ENCODE data around the gene AEBP1. TPM values are rescaled to one million over a fixed set of nuclear protein-coding genes. Genes with fewer than 3 reads are reported as not detected.

AEBP1 gene
- total and polyA plus RNA-seq, 7 donors: 2.8 to 22.0 (median 7.8) TPM

DNA sequence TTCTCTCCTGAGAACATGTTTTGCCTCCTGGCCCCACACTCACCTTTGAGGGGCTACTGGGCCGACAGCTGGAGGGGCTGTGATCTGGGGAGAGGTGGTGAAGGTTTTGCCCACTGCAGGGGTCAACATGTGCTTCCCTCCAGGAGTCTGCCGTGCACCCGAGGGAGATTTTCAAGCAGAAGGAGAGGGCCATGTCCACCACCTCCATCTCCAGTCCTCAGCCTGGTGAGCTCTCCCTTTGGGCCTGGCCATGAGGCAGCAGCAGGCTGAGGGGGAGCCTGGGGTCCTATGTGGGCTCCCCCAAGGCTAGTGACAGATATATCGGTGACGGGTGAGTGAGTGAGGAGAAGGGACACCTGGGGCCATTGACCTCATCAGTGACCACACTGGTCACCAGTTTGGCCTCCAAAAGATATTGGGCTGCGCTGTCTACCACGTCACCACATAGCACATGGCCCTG lies 45.4 kb upstream of the AEBP1 start:
- TF ChIP-seq, protein P1, sequence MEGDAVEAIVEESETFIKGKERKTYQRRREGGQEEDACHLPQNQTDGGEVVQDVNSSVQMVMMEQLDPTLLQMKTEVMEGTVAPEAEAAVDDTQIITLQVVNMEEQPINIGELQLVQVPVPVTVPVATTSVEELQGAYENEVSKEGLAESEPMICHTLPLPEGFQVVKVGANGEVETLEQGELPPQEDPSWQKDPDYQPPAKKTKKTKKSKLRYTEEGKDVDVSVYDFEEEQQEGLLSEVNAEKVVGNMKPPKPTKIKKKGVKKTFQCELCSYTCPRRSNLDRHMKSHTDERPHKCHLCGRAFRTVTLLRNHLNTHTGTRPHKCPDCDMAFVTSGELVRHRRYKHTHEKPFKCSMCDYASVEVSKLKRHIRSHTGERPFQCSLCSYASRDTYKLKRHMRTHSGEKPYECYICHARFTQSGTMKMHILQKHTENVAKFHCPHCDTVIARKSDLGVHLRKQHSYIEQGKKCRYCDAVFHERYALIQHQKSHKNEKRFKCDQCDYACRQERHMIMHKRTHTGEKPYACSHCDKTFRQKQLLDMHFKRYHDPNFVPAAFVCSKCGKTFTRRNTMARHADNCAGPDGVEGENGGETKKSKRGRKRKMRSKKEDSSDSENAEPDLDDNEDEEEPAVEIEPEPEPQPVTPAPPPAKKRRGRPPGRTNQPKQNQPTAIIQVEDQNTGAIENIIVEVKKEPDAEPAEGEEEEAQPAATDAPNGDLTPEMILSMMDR (IDR thresholded peaks at IDR 0.05): no peak
- no peaks in the 10 kb centered on the region for H3K27me3 ChIP-seq (ENCODE audit: insufficient read depth in 3 of 3, low read length in 2 of 3)
- H3K4me1 ChIP-seq: peaks cover 31% of the 10 kb centered on the region
- 75 to 91% (median 77%) methylated on average over 7 of the region's 7 CpGs for WGBS, 3 donors
- no peak overlapping the region for H3K4me3 ChIP-seq
- intact Hi-C loops (cut with DNase I): no loop called here
- H3K36me3 ChIP-seq (ENCODE audit: insufficient read depth in 1 of 2, low read depth in 1 of 2): peaks cover 2 to 80% of the 10 kb centered on the region in 2 donors
- H3K9me3 ChIP-seq: no peaks in the 10 kb centered on the region
- ATAC-seq (no peak), DNase-seq (peak; percentile 1 to 12)
- H3K27ac ChIP-seq: no peak overlapping the region

DNA sequence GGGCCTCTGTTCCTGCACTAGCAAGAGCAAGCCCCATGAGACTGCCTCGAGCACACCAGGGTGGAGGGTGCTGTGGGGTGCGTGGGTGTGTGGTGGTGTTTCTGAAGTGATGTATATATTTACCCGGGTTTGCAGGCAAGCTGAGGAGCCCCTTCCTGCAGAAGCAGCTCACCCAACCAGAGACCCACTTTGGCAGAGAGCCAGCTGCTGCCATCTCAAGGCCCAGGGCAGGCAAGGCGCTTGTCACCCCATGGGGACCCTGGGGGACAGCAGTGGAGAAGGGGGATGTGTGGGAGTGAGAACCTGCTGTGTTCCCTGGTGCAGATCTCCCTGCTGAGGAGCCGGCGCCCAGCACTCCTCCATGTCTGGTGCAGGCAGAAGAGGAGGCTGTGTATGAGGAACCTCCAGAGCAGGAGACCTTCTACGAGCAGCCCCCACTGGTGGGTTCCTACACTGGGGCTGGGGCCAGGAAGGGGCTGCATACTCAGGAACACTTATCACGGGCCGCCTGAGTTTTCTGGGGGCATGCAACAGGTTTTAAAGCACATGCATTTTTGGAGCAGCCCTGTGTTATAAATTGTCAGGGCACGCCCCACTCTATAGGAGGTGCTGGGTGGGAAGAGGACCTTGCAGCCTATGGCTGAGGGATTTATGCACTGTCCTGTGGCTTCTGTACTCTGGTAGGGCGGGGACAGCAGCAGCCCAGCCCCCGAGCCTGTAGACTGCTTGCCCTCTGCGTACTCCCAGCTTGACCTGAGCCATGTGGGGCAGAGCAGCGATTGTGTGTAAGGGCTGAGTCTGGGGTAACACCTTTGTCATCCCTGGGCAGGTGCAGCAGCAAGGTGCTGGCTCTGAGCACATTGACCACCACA lies 44.7 kb upstream of the AEBP1 start:
- peaks cover 2 to 73% of the 10 kb centered on the region in 2 donors for H3K36me3 ChIP-seq (ENCODE audit: insufficient read depth in 1 of 2, low read depth in 1 of 2)
- H3K4me3 ChIP-seq: no peak overlapping the region
- 70 to 89% (median 78%) methylated on average over 14 of the region's 14 CpGs for WGBS, 3 donors

DNA sequence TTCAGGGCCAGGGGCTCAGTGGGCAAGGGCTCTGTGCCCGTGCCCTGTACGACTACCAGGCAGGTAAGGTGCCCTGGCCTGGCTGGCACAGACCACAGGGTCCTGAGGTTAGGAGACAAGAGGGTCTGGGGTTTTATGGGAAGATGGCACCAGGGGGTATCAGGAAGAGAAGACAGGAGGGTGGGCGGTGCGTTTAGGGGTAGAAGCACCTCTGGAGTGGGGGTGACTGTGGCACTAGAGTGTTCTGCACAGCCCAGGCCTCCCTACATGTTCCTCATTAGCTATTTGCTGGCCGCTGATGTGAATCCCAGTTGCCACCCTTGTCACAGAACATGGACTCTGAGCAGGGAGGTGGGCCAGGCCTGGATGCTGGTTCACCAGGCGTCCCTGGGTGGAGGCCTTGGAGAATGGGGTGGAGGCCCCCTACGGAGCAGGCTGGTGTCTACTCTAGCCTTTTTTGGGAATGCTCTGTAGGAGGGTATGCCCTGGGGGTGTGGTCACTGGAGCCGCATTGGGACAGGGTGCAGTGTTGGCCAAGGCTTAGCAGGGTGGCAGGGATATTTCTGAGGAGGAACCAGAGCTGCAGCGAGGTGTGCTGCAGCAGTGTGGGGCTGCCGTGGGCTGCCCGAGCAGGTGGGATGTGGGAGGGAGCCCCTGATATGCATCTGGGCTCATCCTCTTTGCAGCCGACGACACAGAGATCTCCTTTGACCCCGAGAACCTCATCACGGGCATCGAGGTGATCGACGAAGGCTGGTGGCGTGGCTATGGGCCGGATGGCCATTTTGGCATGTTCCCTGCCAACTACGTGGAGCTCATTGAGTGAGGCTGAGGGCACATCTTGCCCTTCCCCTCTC lies 43.8 kb upstream of the AEBP1 start:
- TF ChIP-seq, protein P1 (IDR thresholded peaks at IDR 0.05): no peak
- H3K4me3 ChIP-seq: no peak overlapping the region
- DNase-seq (peak; percentile 5 to 36), ATAC-seq (no peak)
- H3K9me3 ChIP-seq: no peaks in the 10 kb centered on the region
- peaks cover 39% of the 10 kb centered on the region for H3K4me1 ChIP-seq
- 44 to 80% (median 52%) methylated on average over 21 of the region's 21 CpGs for WGBS, 3 donors
- H3K36me3 ChIP-seq (ENCODE audit: insufficient read depth in 1 of 2, low read depth in 1 of 2): peaks cover 2 to 65% of the 10 kb centered on the region in 2 donors
- no peaks in the 10 kb centered on the region for H3K27me3 ChIP-seq (ENCODE audit: insufficient read depth in 3 of 3, low read length in 2 of 3)
- intact Hi-C loops (cut with DNase I): no loop called here
- H3K27ac ChIP-seq: no peak overlapping the region

More for the DNA sequence above, 44.7 kb upstream of the AEBP1 start:
- Histone ChIP-seq H3K9me3 (no peaks in the 10 kb centered on the region), H3K4me1 (peaks cover 35% of the 10 kb centered on the region), H3K27ac (no peak overlapping the region), H3K27me3 (ENCODE audit: insufficient read depth in 3 of 3, low read length in 2 of 3) (no peaks in the 10 kb centered on the region)
- TF ChIP-seq, protein P1 (IDR thresholded peaks at IDR 0.05): no peak
- DNase-seq (peak; percentile 8 to 36), ATAC-seq (no peak)
- intact Hi-C loops (cut with DNase I): no loop called here

DNA sequence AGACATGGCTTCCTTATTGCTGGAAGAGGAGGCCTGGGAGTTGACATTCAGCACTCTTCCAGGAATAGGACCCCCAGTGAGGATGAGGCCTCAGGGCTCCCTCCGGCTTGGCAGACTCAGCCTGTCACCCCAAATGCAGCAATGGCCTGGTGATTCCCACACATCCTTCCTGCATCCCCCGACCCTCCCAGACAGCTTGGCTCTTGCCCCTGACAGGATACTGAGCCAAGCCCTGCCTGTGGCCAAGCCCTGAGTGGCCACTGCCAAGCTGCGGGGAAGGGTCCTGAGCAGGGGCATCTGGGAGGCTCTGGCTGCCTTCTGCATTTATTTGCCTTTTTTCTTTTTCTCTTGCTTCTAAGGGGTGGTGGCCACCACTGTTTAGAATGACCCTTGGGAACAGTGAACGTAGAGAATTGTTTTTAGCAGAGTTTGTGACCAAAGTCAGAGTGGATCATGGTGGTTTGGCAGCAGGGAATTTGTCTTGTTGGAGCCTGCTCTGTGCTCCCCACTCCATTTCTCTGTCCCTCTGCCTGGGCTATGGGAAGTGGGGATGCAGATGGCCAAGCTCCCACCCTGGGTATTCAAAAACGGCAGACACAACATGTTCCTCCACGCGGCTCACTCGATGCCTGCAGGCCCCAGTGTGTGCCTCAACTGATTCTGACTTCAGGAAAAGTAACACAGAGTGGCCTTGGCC lies 43.0 kb upstream of the AEBP1 start:
- Histone ChIP-seq H3K4me1 (peaks cover 46% of the 10 kb centered on the region), H3K9me3 (no peaks in the 10 kb centered on the region), H3K36me3 (ENCODE audit: insufficient read depth in 1 of 2, low read depth in 1 of 2) (peaks cover 2 to 61% of the 10 kb centered on the region in 2 donors), H3K27ac (no peak overlapping the region), H3K4me3 (no peak overlapping the region), H3K27me3 (ENCODE audit: insufficient read depth in 3 of 3, low read length in 2 of 3) (no peaks in the 10 kb centered on the region)
- TF ChIP-seq, protein P1 (IDR thresholded peaks at IDR 0.05): no peak
- DNase-seq: peak; percentile 7 to 24
- intact Hi-C loops (cut with DNase I): no loop called here
- WGBS, 3 donors: 46 to 73% (median 47%) methylated on average over 8 of the region's 8 CpGs
- no peak for ATAC-seq
